HEK293 (cell line): Measurements from ENCODE around the gene HK3.

Experiments
- CTCF ChIA-PET: fragments of 350-600 bp; formaldehyde crosslinking; extraction: SDS; loops from one replicate; lab custom pipeline; 2021; ENCODE audit warnings: antibody characterized with exemption; lab: Yijun Ruan, JAX
- POLR2A ChIA-PET: fragments of 300-600 bp; formaldehyde crosslinking; extraction: SDS; loops from one replicate; lab custom pipeline; 2020; ENCODE audit warnings: antibody characterized with exemption, inconsistent platforms; lab: Yijun Ruan, JAX
- H3K27ac ChIP-seq: fragments of 200-500 bp; sonication (Bioruptor generic); 2 replicates; pipeline ENCODE4 v1.5.1; 2014; ENCODE audit warnings: low read depth, low read length, control low read depth, inconsistent platforms; ENCODE audit errors: extremely low read depth
- H3K36me3 ChIP-seq, 2 experiments: fragments of 200-500 bp in 1 of 2; sonication (Bioruptor generic) in 1 of 2; 1 replicate in 1 of 2; 2 replicates in 1 of 2; pipeline ENCODE4 v1.5.1; 2014 to 2017; ENCODE audit warnings: inconsistent platforms in 2 of 2, low read length in 2 of 2; ENCODE audit not compliant: control insufficient read depth in 2 of 2, insufficient read depth in 1 of 2
- H3K4me1 ChIP-seq: fragments of 200-500 bp; sonication (Bioruptor generic); 2 replicates; pipeline ENCODE4 v1.5.1; 2014; ENCODE audit warnings: mild to moderate bottlenecking, low read length, inconsistent platforms; ENCODE audit not compliant: control insufficient read depth, insufficient read depth
- H3K4me3 ChIP-seq: 2 replicates; pipeline ENCODE4 v1.5.1; 2011; ENCODE audit warnings: low read depth, mild to moderate bottlenecking, control low read depth, low read length, moderate library complexity
- H3K9me3 ChIP-seq: fragments of 200-500 bp; sonication (Bioruptor generic); 2 replicates; pipeline ENCODE4 v1.5.1; 2014; ENCODE audit warnings: low read depth, low read length, inconsistent platforms; ENCODE audit not compliant: control insufficient read depth, insufficient read depth
- GLI2 ChIP-seq: fragments of 450-650 bp; formaldehyde crosslinking; IDR thresholded peaks from 2 replicates; pipeline ENCODE4; 2017; ENCODE audit warnings: missing biosample characterization, missing genetic modification characterization, low read depth, borderline replicate concordance
- GLIS2 ChIP-seq: fragments of 450-650 bp; formaldehyde crosslinking; IDR thresholded peaks from 2 replicates; pipeline ENCODE4 v1.5.1; 2016; ENCODE audit warnings: missing biosample characterization, missing genetic modification characterization
- PRDM10 ChIP-seq: fragments of 450-650 bp; formaldehyde crosslinking; IDR thresholded peaks from 2 replicates; pipeline ENCODE4 v1.5.1; 2016; ENCODE audit warnings: missing biosample characterization, missing genetic modification characterization
- TCF7L2 ChIP-seq: IDR thresholded peaks from 2 replicates; pipeline ENCODE4 v1.6.1; 2011; ENCODE audit warnings: low read depth, mild to moderate bottlenecking, inconsistent platforms, low read length, moderate library complexity, borderline replicate concordance
- ZBTB10 ChIP-seq: fragments of 450-650 bp; formaldehyde crosslinking; IDR thresholded peaks from 2 replicates; pipeline ENCODE4 v1.5.1; 2016; ENCODE audit warnings: missing biosample characterization, missing genetic modification characterization
- ZBTB20 ChIP-seq: fragments of 450-650 bp; formaldehyde crosslinking; IDR thresholded peaks from 2 replicates; pipeline ENCODE4 v1.5.1; 2016; ENCODE audit warnings: missing biosample characterization, missing genetic modification characterization
- ZNF10 ChIP-seq: fragments of 450-650 bp; formaldehyde crosslinking; IDR thresholded peaks from 2 replicates; pipeline ENCODE4 v1.5.1; 2017; ENCODE audit warnings: missing biosample characterization, missing genetic modification characterization
- ZNF114 ChIP-seq: fragments of 450-650 bp; formaldehyde crosslinking; IDR thresholded peaks from 2 replicates; pipeline ENCODE4 v1.5.0; 2017; ENCODE audit warnings: missing biosample characterization, missing genetic modification characterization
- ZNF140 ChIP-seq: fragments of 450-650 bp; formaldehyde crosslinking; IDR thresholded peaks from 2 replicates; pipeline ENCODE4 v1.5.1; 2016; ENCODE audit warnings: missing biosample characterization, missing genetic modification characterization
- ZNF174 ChIP-seq: fragments of 450-650 bp; formaldehyde crosslinking; IDR thresholded peaks from 2 replicates; pipeline ENCODE4 v1.5.0; 2017; ENCODE audit warnings: missing biosample characterization, mild to moderate bottlenecking, missing genetic modification characterization
- ZNF302 ChIP-seq: fragments of 450-650 bp; formaldehyde crosslinking; IDR thresholded peaks from 2 replicates; pipeline ENCODE4 v1.5.1; 2016; ENCODE audit warnings: missing biosample characterization, missing genetic modification characterization, low read depth
- ZNF362 ChIP-seq: fragments of 450-650 bp; formaldehyde crosslinking; IDR thresholded peaks from 2 replicates; pipeline ENCODE4 v1.5.1; 2016; ENCODE audit warnings: missing biosample characterization, missing genetic modification characterization
- ZNF510 ChIP-seq: fragments of 450-650 bp; formaldehyde crosslinking; IDR thresholded peaks from 2 replicates; pipeline ENCODE4 v1.5.1; 2018; ENCODE audit warnings: mild to moderate bottlenecking, missing genetic modification characterization, missing biosample characterization; ENCODE audit not compliant: insufficient replicate concordance
- ZNF529 ChIP-seq: fragments of 450-650 bp; formaldehyde crosslinking; IDR thresholded peaks from 2 replicates; pipeline ENCODE4 v1.5.1; 2017; ENCODE audit warnings: missing genetic modification characterization, missing biosample characterization; ENCODE audit not compliant: insufficient replicate concordance
- ZNF544 ChIP-seq: fragments of 450-650 bp; formaldehyde crosslinking; IDR thresholded peaks from 2 replicates; pipeline ENCODE4 v1.5.0; 2017; ENCODE audit warnings: missing biosample characterization, missing genetic modification characterization
- ZNF548 ChIP-seq: fragments of 450-650 bp; formaldehyde crosslinking; IDR thresholded peaks from 2 replicates; pipeline ENCODE4 v1.5.1; 2016; ENCODE audit warnings: missing biosample characterization, missing genetic modification characterization
- ZNF580 ChIP-seq: fragments of 450-650 bp; formaldehyde crosslinking; IDR thresholded peaks from 2 replicates; pipeline ENCODE4 v1.5.1; 2016; ENCODE audit warnings: missing biosample characterization, missing genetic modification characterization
- ZNF596 ChIP-seq: fragments of 450-650 bp; IDR thresholded peaks from 2 replicates; pipeline ENCODE4 v1.5.0; 2018; ENCODE audit warnings: missing biosample characterization, mild to moderate bottlenecking, missing genetic modification characterization, moderate library complexity
- ZNF629 ChIP-seq: fragments of 450-650 bp; formaldehyde crosslinking; IDR thresholded peaks from 2 replicates; pipeline ENCODE4 v1.5.1; 2017; ENCODE audit warnings: missing biosample characterization, missing genetic modification characterization
- ZNF645 ChIP-seq: fragments of 450-650 bp; formaldehyde crosslinking; IDR thresholded peaks from 2 replicates; pipeline ENCODE4; 2016; ENCODE audit warnings: missing biosample characterization, missing genetic modification characterization
- ZNF837 ChIP-seq: fragments of 450-650 bp; formaldehyde crosslinking; IDR thresholded peaks from 2 replicates; pipeline ENCODE4 v1.5.1; 2016; ENCODE audit warnings: missing biosample characterization, missing genetic modification characterization
- TF ChIP-seq, protein P1 (sequence below): fragments of 450-650 bp; formaldehyde crosslinking; IDR thresholded peaks from 2 replicates; pipeline ENCODE4 v1.5.1; 2016; ENCODE audit warnings: missing biosample characterization, missing genetic modification characterization
- TF ChIP-seq, protein P2 (sequence below): IDR thresholded peaks from 2 replicates; pipeline ENCODE4 v1.6.1; 2011; ENCODE audit warnings: mild to moderate bottlenecking, low read depth, low read length, borderline replicate concordance
- TF ChIP-seq, protein P3 (sequence below): fragments of 450-650 bp; formaldehyde crosslinking; IDR thresholded peaks from 2 replicates; pipeline ENCODE4 v1.5.1; 2016; ENCODE audit warnings: missing biosample characterization, missing genetic modification characterization

Gene HK3

DNA sequence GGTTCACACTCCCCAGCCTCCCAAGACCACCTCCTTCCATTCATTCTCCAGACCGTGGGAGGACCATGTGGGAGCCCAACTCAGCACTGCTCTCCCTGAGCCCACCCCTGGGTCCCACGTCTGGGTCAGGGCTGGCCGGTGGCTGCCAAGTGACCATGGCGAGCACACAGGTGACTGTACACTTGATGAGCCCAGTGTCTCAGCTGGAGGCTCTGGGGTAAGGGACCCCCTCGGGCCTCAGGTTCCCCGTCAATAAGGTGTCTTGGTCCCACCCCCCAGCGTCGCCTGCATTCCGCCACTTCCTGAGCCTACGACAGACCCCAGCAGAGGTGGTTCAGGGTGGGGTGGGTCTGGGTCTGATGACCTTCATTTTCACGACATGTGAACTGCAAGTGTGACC, 38.8 kb downstream of the HK3 start (continued):
- TF ChIP-seq ZNF544 (tag by site-specific recombination) = no peak
- TF ChIP-seq ZNF529 = no peak
- TF ChIP-seq, protein P1, sequence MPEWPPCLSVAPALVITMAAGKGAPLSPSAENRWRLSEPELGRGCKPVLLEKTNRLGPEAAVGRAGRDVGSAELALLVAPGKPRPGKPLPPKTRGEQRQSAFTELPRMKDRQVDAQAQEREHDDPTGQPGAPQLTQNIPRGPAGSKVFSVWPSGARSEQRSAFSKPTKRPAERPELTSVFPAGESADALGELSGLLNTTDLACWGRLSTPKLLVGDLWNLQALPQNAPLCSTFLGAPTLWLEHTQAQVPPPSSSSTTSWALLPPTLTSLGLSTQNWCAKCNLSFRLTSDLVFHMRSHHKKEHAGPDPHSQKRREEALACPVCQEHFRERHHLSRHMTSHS = no peak
- TF ChIP-seq, protein P2, sequence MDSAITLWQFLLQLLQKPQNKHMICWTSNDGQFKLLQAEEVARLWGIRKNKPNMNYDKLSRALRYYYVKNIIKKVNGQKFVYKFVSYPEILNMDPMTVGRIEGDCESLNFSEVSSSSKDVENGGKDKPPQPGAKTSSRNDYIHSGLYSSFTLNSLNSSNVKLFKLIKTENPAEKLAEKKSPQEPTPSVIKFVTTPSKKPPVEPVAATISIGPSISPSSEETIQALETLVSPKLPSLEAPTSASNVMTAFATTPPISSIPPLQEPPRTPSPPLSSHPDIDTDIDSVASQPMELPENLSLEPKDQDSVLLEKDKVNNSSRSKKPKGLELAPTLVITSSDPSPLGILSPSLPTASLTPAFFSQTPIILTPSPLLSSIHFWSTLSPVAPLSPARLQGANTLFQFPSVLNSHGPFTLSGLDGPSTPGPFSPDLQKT = no peak
- no peak for TF ChIP-seq ZNF548 (tag by site-specific recombination)
- TF ChIP-seq ZNF596 (tag by site-specific recombination) = no peak
- TF ChIP-seq ZNF362 (tag by site-specific recombination) = no peak
- no peak for TF ChIP-seq ZNF580 (tag by site-specific recombination)
- no peak for TF ChIP-seq ZNF10 (tag by site-specific recombination)

DNA sequence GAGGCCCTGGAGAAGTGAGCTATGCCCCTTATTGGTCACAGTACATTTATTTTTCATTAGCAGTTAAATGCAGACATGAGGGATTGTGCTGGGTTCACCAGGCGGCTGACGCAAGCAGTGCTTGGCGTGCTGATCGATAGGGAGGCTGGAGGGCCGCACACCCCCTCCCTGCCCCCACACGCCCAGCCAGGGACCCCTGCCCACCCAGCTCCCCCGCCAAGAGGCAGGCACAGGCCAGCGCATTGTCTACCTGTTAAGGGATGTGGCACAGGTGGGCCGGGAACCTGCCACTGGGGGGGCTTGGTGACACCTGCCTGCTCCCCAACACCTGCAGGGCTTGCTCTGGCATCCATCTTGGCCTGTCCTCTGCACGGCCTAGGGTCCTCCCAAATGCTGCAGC, 39.2 kb downstream of the HK3 start:
- POLR2A ChIA-PET = no interaction called here
- Histone ChIP-seq H3K4me1 (no peaks in the 10 kb centered on the region), H3K27ac (no peak overlapping the region), H3K9me3 (no peaks in the 10 kb centered on the region), H3K4me3 (no peak overlapping the region), H3K36me3 (no peaks in the 10 kb centered on the region)
- CTCF ChIA-PET = no interaction called here
- TF ChIP-seq PRDM10 (tag by site-specific recombination) (no peak), ZBTB10 (tag by site-specific recombination) (no peak), ZNF837 (no peak), ZNF114 (tag by site-specific recombination) (no peak), ZNF629 (tag by site-specific recombination) (no peak), ZNF10 (tag by site-specific recombination) (no peak), ZNF174 (no peak), GLI2 (no peak), TCF7L2 (no peak), ZNF140 (tag by site-specific recombination) (no peak), ZNF645 (no peak), GLIS2 (no peak), ZNF510 (no peak), ZNF302 (tag by site-specific recombination) (no peak), ZBTB20 (tag by site-specific recombination) (no peak)
- TF ChIP-seq, protein P3, sequence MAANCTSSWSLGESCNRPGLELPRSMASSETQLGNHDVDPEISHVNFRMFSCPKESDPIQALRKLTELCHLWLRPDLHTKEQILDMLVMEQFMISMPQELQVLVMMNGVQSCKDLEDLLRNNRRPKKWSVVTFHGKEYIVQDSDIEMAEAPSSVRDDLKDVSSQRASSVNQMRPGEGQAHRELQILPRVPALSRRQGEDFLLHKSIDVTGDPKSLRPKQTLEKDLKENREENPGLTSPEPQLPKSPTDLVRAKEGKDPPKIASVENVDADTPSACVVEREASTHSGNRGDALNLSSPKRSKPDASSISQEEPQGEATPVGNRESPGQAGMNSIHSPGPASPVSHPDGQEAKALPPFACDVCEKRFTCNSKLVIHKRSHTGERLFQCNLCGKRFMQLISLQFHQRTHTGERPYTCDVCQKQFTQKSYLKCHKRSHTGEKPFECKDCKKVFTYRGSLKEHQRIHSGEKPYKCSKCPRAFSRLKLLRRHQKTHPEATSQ (tag by site-specific recombination) = no peak
